ENCODE measurements around the gene TMEM61.

TMEM61 gene

GRCh38 chr1:55010194-55010886, 29.9 kb downstream of the TMEM61 start:
- no peaks in the 10 kb centered on the region for H3K79me2 ChIP-seq (ENCODE audit: insufficient read depth, low read length)
- H3K9me3 ChIP-seq (ENCODE audit: insufficient read depth, low read depth, low read length) = no peaks in the 10 kb centered on the region
- no peak for TF ChIP-seq EZH2phosphoT487 (IDR thresholded peaks at IDR 0.05; ENCODE audit: borderline replicate concordance)
- TF ChIP-seq CTCF (conservative IDR thresholded peaks at IDR 0.05; ENCODE audit: low read length) = no peak
- H3K27me3 ChIP-seq (ENCODE audit: insufficient read depth, low read length, poor library complexity, severe bottlenecking) = no peaks in the 10 kb centered on the region
- H3K9me2 ChIP-seq (replicated peaks; ENCODE audit: low read depth, low read length) = no peaks in the 10 kb centered on the region
- no peaks in the 10 kb centered on the region for H4K20me1 ChIP-seq (ENCODE audit: insufficient read depth, low read length, poor library complexity, severe bottlenecking)
- no peak overlapping the region for H3K9ac ChIP-seq (ENCODE audit: low read depth, low read length, poor library complexity, severe bottlenecking)
- H2AFZ ChIP-seq (ENCODE audit: low read length) = no peak overlapping the region
- no peaks in the 10 kb centered on the region for H3K4me1 ChIP-seq (ENCODE audit: insufficient read depth, low read length, poor library complexity, severe bottlenecking)
- H3K4me2 ChIP-seq (ENCODE audit: low read depth, low read length, poor library complexity, severe bottlenecking) = no peak overlapping the region
- H3F3A ChIP-seq (ENCODE audit: low read depth) = no peaks in the 10 kb centered on the region
- no peaks in the 10 kb centered on the region for H3K36me3 ChIP-seq (ENCODE audit: insufficient read depth, low read length)
- H3K4me3 ChIP-seq (ENCODE audit: low read length, poor library complexity, severe bottlenecking) = no peak overlapping the region

DNA sequence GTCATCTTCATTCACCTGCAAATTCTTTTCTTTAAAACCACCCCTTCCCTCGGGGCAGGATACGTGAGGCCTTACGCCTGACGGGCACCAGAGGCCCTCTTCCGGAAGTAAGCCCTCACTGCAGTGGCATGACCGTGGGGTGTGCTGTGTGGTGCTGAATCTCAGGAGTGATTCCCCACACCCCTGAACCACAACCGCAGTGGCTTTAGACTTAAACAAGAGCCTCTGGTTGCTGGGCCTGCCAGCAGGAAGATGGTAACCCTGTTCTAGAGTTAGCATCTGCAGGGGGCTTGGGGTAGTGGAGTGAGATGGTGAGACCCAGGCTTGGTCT, 30.4 kb downstream of the TMEM61 start:
- TF ChIP-seq CTCF (conservative IDR thresholded peaks at IDR 0.05; ENCODE audit: low read length) (no peak), EZH2phosphoT487 (IDR thresholded peaks at IDR 0.05; ENCODE audit: borderline replicate concordance) (no peak)
- Histone ChIP-seq H3K4me2 (ENCODE audit: low read depth, low read length, poor library complexity, severe bottlenecking) (no peak overlapping the region), H3K9ac (ENCODE audit: low read depth, low read length, poor library complexity, severe bottlenecking) (no peak overlapping the region), H3K9me2 (replicated peaks; ENCODE audit: low read depth, low read length) (no peaks in the 10 kb centered on the region), H3K4me3 (ENCODE audit: low read length, poor library complexity, severe bottlenecking) (no peak overlapping the region), H3K36me3 (ENCODE audit: insufficient read depth, low read length) (no peaks in the 10 kb centered on the region), H3F3A (ENCODE audit: low read depth) (no peaks in the 10 kb centered on the region), H3K27me3 (ENCODE audit: insufficient read depth, low read length, poor library complexity, severe bottlenecking) (no peaks in the 10 kb centered on the region), H3K79me2 (ENCODE audit: insufficient read depth, low read length) (no peaks in the 10 kb centered on the region), H2AFZ (ENCODE audit: low read length) (no peak overlapping the region), H3K9me3 (ENCODE audit: insufficient read depth, low read depth, low read length) (no peaks in the 10 kb centered on the region), H3K4me1 (ENCODE audit: insufficient read depth, low read length, poor library complexity, severe bottlenecking) (no peaks in the 10 kb centered on the region), H4K20me1 (ENCODE audit: insufficient read depth, low read length, poor library complexity, severe bottlenecking) (no peaks in the 10 kb centered on the region)

- Histone ChIP-seq H3K27me3 (ENCODE audit: insufficient read depth, low read length, poor library complexity, severe bottlenecking) (no peaks in the 10 kb centered on the region), H3K9me3 (ENCODE audit: insufficient read depth, low read depth, low read length) (no peaks in the 10 kb centered on the region), H3K4me3 (ENCODE audit: low read length, poor library complexity, severe bottlenecking) (no peak overlapping the region), H3F3A (ENCODE audit: low read depth) (no peaks in the 10 kb centered on the region), H3K4me2 (ENCODE audit: low read depth, low read length, poor library complexity, severe bottlenecking) (no peak overlapping the region), H3K4me1 (ENCODE audit: insufficient read depth, low read length, poor library complexity, severe bottlenecking) (no peaks in the 10 kb centered on the region), H2AFZ (ENCODE audit: low read length) (no peak overlapping the region), H4K20me1 (ENCODE audit: insufficient read depth, low read length, poor library complexity, severe bottlenecking) (no peaks in the 10 kb centered on the region), H3K36me3 (ENCODE audit: insufficient read depth, low read length) (no peaks in the 10 kb centered on the region), H3K9me2 (replicated peaks; ENCODE audit: low read depth, low read length) (no peaks in the 10 kb centered on the region), H3K79me2 (ENCODE audit: insufficient read depth, low read length) (no peaks in the 10 kb centered on the region), H3K9ac (ENCODE audit: low read depth, low read length, poor library complexity, severe bottlenecking) (no peak overlapping the region)
- TF ChIP-seq CTCF (conservative IDR thresholded peaks at IDR 0.05; ENCODE audit: low read length) (no peak), EZH2phosphoT487 (IDR thresholded peaks at IDR 0.05; ENCODE audit: borderline replicate concordance) (no peak)
Measured at GRCh38 chr1:55012661-55013060, 32.2 kb downstream of the TMEM61 start.
